Endothelial cell of umbilical vein (primary cell): ENCODE measurements around the gene GPR161. TPM values are rescaled to one million over a fixed set of nuclear protein-coding genes. Genes with fewer than 3 reads are reported as not detected.

Experiments
- BruUV-seq: library from RNA; stranded (reverse); fragments of 400-500 nt; replicated peaks from 2 replicates; lab custom pipeline; 2021; lab: Mats Ljungman, UMichigan
- CTCF ChIA-PET: fragments of 300-600, 350-600 bp; sonication (Branson Sonifier 250); formaldehyde crosslinking; loops from one replicate; lab custom pipeline; 2021; ENCODE audit warnings: antibody characterized with exemption, inconsistent platforms; lab: Charles Lee
- POLR2A ChIA-PET: fragments of 300-600, 350-600 bp; sonication (Branson Sonifier 250); formaldehyde crosslinking; loops from one replicate; lab custom pipeline; 2021; ENCODE audit warnings: antibody characterized with exemption, inconsistent platforms; lab: Charles Lee
- DNase-seq: peaks from one replicate; pipeline ENCODE4 v3.0.0-alpha.2; 2011; ENCODE audit warnings: low read depth, low spot score
- FAIRE-seq: peaks from 2 replicates; lab custom pipeline; 2011; peaks lifted over from hg19 to GRCh38; lab: Jason Lieb, UNC
- H2AFZ ChIP-seq: 2 replicates; pipeline ENCODE4 v1.6.0; 2012; ENCODE audit warnings: low read depth, low read length, control low read depth, inconsistent platforms
- H3K27ac ChIP-seq: 2 replicates; pipeline ENCODE4 v1.5.1; 2011; ENCODE audit warnings: low read depth, mild to moderate bottlenecking, control low read depth, low read length, moderate library complexity; ENCODE audit not compliant: insufficient read depth
- H3K27me3 ChIP-seq, 2 experiments: 2 replicates each; pipeline versions ENCODE4 v1.6.0 to v1.6.1; 2011; ENCODE audit warnings: low read length in 2 of 2, mixed read lengths in 1 of 2; ENCODE audit not compliant: control insufficient read depth in 2 of 2, insufficient read depth in 2 of 2
- H3K36me3 ChIP-seq, 2 experiments: 2 replicates in 1 of 2; 3 replicates in 1 of 2; pipeline ENCODE4 v1.5.1; 2011; ENCODE audit warnings: low read length in 2 of 2, mild to moderate bottlenecking in 1 of 2, moderate library complexity in 1 of 2; ENCODE audit not compliant: control insufficient read depth in 2 of 2, insufficient read depth in 2 of 2; ENCODE audit errors: extremely low read depth in 1 of 2
- H3K4me1 ChIP-seq: 3 replicates; pipeline ENCODE4 v1.5.1; 2011; ENCODE audit warnings: mild to moderate bottlenecking, low read length; ENCODE audit not compliant: control insufficient read depth, insufficient read depth; ENCODE audit errors: extremely low read depth
- H3K4me2 ChIP-seq: 2 replicates; pipeline ENCODE4 v1.6.1; 2011; ENCODE audit warnings: low read length, control low read depth, mixed read lengths; ENCODE audit not compliant: insufficient read depth
- H3K4me3 ChIP-seq, 3 experiments: fragments of 200-600 bp in 1 of 3; sonication (generic), shearing (Covaris generic) in 1 of 3; replicated peaks in 1 of 3; 2 replicates each; pipeline ENCODE4 v1.5.1; 2011 to 2016; ENCODE audit warnings: control low read depth in 3 of 3, low read length in 3 of 3, mild to moderate bottlenecking in 2 of 3, inconsistent platforms in 1 of 3, low read depth in 1 of 3, moderate library complexity in 1 of 3; ENCODE audit not compliant: insufficient read depth in 1 of 3
- H3K79me2 ChIP-seq: 2 replicates; pipeline ENCODE4 v1.6.0; 2012; ENCODE audit warnings: low read length, inconsistent platforms; ENCODE audit not compliant: control insufficient read depth, insufficient read depth
- H3K9ac ChIP-seq: replicated peaks from 2 replicates; pipeline ENCODE3; 2011; ENCODE audit warnings: low read length, control low read depth; ENCODE audit not compliant: insufficient read depth; ENCODE audit errors: extremely low read depth
- H3K9me1 ChIP-seq: replicated peaks from 3 replicates; pipeline ENCODE4 v1.6.0; 2011; ENCODE audit warnings: mild to moderate bottlenecking, low read length; ENCODE audit not compliant: control insufficient read depth, insufficient read depth; ENCODE audit errors: extremely low read depth
- H3K9me3 ChIP-seq: replicated peaks from 2 replicates; pipeline ENCODE4 v1.5.1; 2012; ENCODE audit warnings: low read length, inconsistent platforms; ENCODE audit not compliant: control insufficient read depth, insufficient read depth
- H4K20me1 ChIP-seq: replicated peaks from 2 replicates; pipeline ENCODE3; 2011; ENCODE audit warnings: mild to moderate bottlenecking, low read length; ENCODE audit not compliant: control insufficient read depth, insufficient read depth; ENCODE audit errors: extremely low read depth
- EZH2 ChIP-seq: IDR thresholded peaks from 2 replicates; pipeline ENCODE4 v1.6.1; 2012; ENCODE audit warnings: borderline replicate concordance, low read depth, mild to moderate bottlenecking, moderate library complexity, low read length, inconsistent platforms; ENCODE audit not compliant: severe bottlenecking
- FOS ChIP-seq: IDR thresholded peaks from 2 replicates; pipeline ENCODE4 v1.6.1; 2011; ENCODE audit warnings: mild to moderate bottlenecking, low read length, moderate library complexity, borderline replicate concordance; ENCODE audit not compliant: insufficient read depth
- GATA2 ChIP-seq: IDR thresholded peaks from 2 replicates; pipeline ENCODE4 v1.7.0; 2011; ENCODE audit warnings: low read depth, mild to moderate bottlenecking, moderate library complexity, mixed read lengths, low read length; ENCODE audit not compliant: insufficient read length, insufficient read depth
- JUN ChIP-seq: IDR thresholded peaks from 2 replicates; pipeline ENCODE4 v1.6.1; 2011; ENCODE audit warnings: borderline replicate concordance, low read depth; ENCODE audit not compliant: insufficient read length, insufficient read depth
- MYC ChIP-seq: IDR thresholded peaks from one replicate; pipeline ENCODE4 v1.6.1; 2011; ENCODE audit warnings: mild to moderate bottlenecking, low read depth, low read length
- POLR2A ChIP-seq: IDR thresholded peaks from 2 replicates; pipeline ENCODE4 v1.6.1; 2012; ENCODE audit warnings: low read depth, mild to moderate bottlenecking, control low read depth, low read length
- POLR2AphosphoS5 ChIP-seq: IDR thresholded peaks from 2 replicates; pipeline ENCODE4 v1.6.1; 2012; ENCODE audit warnings: low read depth, mild to moderate bottlenecking, control low read depth, low read length, moderate library complexity; ENCODE audit not compliant: insufficient read depth
- dilution Hi-C: fragments of 300-500 bp; cut with MboI; formaldehyde crosslinking; loops from one replicate; pipeline ENCODE4 v1.15.0; 2019; ENCODE audit warnings: low sequenced_read_pairs; ENCODE audit not compliant: extremely low pct_ligation_motif_present
- intact Hi-C: fragments of 100-400 bp; cut with micrococcal nuclease; formaldehyde crosslinking; loops from one replicate; pipeline ENCODE4 v1.10.0; 2022
- polyA plus RNA-seq, 4 experiments: library from polyadenylated mRNA; depleted of rRNA in 3 of 4; stranded (reverse) in 3 of 4; unstranded in 1 of 4; fragments of >200 nt; gene quantifications; 2 replicates each; pipeline versions ENCODE4 v1.2.1 to v1.2.3, GENCODE V29; 2011 to 2012; ENCODE audit warnings: missing spikeins in 1 of 4
- total RNA-seq: library from RNA; stranded (reverse); gene quantifications from 2 replicates; pipeline ENCODE4 v1.2.3, GENCODE V29; 2021
- TF ChIP-seq, protein P1 (sequence below): IDR thresholded peaks from 2 replicates; pipeline ENCODE4 v1.6.1; 2011; ENCODE audit not compliant: insufficient read depth, insufficient read length
- TF ChIP-seq, protein P2 (sequence below), 2 donors: IDR thresholded peaks; 1 replicate in 1 of 2; 2 replicates in 1 of 2; pipeline ENCODE4 v1.5.1; 2011; ENCODE audit warnings: low read length in 2 of 2, mild to moderate bottlenecking in 2 of 2, moderate library complexity in 2 of 2, control low read depth in 1 of 2, inconsistent platforms in 1 of 2, low read depth in 1 of 2; ENCODE audit not compliant: insufficient read depth in 1 of 2; ENCODE audit errors: extremely low read depth in 1 of 2

GPR161 gene
- total and polyA plus RNA-seq, 2 donors (not counting 3 experiments of a cell fraction or from before 2014, with no cell fraction given), result 34.7 to 36.5 TPM

DNA sequence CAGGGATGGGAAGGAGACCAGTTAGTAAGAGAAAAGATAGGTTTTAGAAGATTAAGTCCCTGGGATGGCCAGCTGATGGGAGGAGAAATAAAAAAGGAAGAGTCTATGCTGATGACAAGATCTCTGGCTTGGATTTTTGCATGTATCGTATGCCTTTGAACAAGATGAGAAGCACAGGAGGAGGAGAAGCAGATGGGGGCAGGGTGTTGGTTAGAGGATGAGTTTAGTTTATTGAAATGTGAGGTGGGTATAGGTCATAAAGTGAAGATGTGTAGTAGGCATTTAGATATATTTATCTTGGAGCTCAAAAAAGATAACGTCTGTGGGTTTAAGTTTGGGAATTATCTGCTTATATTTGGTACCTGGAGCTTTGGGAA, 43.4 kb upstream of the GPR161 start:
- Histone ChIP-seq H3K27ac (no peak overlapping the region), H4K20me1 (no peaks in the 10 kb centered on the region), H3K79me2 (peaks cover 44% of the 10 kb centered on the region), H3K9ac (peak overlapping the region; percentile 94), H3K4me2 (peak overlapping the region; percentile 95), H2AFZ (no peak overlapping the region), H3K27me3 (no peaks in the 10 kb centered on the region), H3K4me3 (peak overlapping the region; percentile 88 to 99 (median 99)), H3K9me3 (no peaks in the 10 kb centered on the region), H3K36me3 (no peaks in the 10 kb centered on the region), H3K4me1 (peaks cover 12% of the 10 kb centered on the region), H3K9me1 (no peaks in the 10 kb centered on the region)
- CTCF ChIA-PET, result interaction anchor here (0.8 to 1.3 kb wide), 4 partner anchors 8 to 162 kb away, joined by 3 to 6 read pairs (median 4); no protein-coding TSS in a partner anchor
- DNase-seq (no peak), FAIRE-seq (no peak)
- intact Hi-C loops, result no loop called here
- BruUV-seq, result no TSS peak
- POLR2A ChIA-PET, result no interaction called here
- TF ChIP-seq MYC, result no peak
- TF ChIP-seq GATA2, result no peak
- TF ChIP-seq, protein P1, sequence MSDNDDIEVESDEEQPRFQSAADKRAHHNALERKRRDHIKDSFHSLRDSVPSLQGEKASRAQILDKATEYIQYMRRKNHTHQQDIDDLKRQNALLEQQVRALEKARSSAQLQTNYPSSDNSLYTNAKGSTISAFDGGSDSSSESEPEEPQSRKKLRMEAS, result no peak
- TF ChIP-seq JUN, result no peak
- TF ChIP-seq, protein P2, sequence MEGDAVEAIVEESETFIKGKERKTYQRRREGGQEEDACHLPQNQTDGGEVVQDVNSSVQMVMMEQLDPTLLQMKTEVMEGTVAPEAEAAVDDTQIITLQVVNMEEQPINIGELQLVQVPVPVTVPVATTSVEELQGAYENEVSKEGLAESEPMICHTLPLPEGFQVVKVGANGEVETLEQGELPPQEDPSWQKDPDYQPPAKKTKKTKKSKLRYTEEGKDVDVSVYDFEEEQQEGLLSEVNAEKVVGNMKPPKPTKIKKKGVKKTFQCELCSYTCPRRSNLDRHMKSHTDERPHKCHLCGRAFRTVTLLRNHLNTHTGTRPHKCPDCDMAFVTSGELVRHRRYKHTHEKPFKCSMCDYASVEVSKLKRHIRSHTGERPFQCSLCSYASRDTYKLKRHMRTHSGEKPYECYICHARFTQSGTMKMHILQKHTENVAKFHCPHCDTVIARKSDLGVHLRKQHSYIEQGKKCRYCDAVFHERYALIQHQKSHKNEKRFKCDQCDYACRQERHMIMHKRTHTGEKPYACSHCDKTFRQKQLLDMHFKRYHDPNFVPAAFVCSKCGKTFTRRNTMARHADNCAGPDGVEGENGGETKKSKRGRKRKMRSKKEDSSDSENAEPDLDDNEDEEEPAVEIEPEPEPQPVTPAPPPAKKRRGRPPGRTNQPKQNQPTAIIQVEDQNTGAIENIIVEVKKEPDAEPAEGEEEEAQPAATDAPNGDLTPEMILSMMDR (IDR thresholded peaks at IDR 0.05; ENCODE audit: extremely low read depth in 1 of 2, insufficient read depth in 1 of 2, low read depth in 1 of 2, low read length in 2 of 2), result no peak
- TF ChIP-seq POLR2A, result no peak
- no peak for TF ChIP-seq FOS
- no peak for TF ChIP-seq EZH2
- TF ChIP-seq POLR2AphosphoS5, result no peak
- dilution Hi-C loops, result no loop called here
